Adrenal gland (tissue), 5 donors: ENCODE data around the gene RGS9.

Experiments
- POLR2A ChIP-seq, 2 donors: fragments of 450-650 bp; IDR thresholded peaks; one replicate each; pipeline ENCODE4 v1.6.1; 2017; ENCODE audit warnings: antibody characterized with exemption in 2 of 2, mild to moderate bottlenecking in 2 of 2, moderate library complexity in 1 of 2
- TF ChIP-seq, protein P1 (sequence below), 6 experiments: fragments of 450-650 bp in 4 of 6; fragments of 200-600 bp in 2 of 6; sonication (generic) in 1 of 6; IDR thresholded peaks; 1 replicate in 5 of 6; 2 replicates in 1 of 6; pipeline versions ENCODE4 v1.5.1 to v1.8.0; 2016 to 2021; ENCODE audit warnings: antibody characterized with exemption in 6 of 6, mild to moderate bottlenecking in 2 of 6, moderate library complexity in 1 of 6
- donor health status: DM: no; HTN: no; CAD: no.

DNA sequence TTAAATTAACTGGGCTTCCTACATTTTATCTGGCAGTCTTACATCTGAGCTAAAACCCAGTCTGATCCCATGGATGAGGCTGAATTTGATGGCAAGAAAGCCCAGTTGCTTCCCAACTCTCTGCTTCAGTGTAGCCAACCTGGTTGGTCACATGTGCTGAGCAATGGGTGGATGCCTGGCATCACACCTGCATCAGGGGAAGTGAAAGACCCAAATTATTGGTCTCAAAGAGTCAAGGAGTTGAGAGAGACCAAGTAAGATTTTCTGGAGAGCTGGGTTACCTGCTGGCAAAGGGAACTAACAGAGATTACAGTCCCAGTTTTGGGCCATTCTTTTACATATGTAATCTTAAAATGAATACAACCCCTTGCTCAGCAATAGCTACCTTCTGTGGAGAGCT, 38.8 kb downstream of the RGS9 start:
- TF ChIP-seq POLR2A (IDR thresholded peaks at IDR 0.05): no peak
- TF ChIP-seq, protein P1, sequence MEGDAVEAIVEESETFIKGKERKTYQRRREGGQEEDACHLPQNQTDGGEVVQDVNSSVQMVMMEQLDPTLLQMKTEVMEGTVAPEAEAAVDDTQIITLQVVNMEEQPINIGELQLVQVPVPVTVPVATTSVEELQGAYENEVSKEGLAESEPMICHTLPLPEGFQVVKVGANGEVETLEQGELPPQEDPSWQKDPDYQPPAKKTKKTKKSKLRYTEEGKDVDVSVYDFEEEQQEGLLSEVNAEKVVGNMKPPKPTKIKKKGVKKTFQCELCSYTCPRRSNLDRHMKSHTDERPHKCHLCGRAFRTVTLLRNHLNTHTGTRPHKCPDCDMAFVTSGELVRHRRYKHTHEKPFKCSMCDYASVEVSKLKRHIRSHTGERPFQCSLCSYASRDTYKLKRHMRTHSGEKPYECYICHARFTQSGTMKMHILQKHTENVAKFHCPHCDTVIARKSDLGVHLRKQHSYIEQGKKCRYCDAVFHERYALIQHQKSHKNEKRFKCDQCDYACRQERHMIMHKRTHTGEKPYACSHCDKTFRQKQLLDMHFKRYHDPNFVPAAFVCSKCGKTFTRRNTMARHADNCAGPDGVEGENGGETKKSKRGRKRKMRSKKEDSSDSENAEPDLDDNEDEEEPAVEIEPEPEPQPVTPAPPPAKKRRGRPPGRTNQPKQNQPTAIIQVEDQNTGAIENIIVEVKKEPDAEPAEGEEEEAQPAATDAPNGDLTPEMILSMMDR (IDR thresholded peaks at IDR 0.05): no peak
